GM19043 (cell line): ENCODE measurements around the gene CD300A.
A peak's percentile ranks its signal among the peaks of the same experiment; 100 is the strongest.

Experiments used
- ATAC-seq: cut with Tn5 transposase; IDR thresholded peaks from one replicate; pipeline ENCODE4 v1.9.1; 2021; ENCODE audit warnings: low read depth; ENCODE audit not compliant: unreplicated experiment

Gene CD300A

DNA sequence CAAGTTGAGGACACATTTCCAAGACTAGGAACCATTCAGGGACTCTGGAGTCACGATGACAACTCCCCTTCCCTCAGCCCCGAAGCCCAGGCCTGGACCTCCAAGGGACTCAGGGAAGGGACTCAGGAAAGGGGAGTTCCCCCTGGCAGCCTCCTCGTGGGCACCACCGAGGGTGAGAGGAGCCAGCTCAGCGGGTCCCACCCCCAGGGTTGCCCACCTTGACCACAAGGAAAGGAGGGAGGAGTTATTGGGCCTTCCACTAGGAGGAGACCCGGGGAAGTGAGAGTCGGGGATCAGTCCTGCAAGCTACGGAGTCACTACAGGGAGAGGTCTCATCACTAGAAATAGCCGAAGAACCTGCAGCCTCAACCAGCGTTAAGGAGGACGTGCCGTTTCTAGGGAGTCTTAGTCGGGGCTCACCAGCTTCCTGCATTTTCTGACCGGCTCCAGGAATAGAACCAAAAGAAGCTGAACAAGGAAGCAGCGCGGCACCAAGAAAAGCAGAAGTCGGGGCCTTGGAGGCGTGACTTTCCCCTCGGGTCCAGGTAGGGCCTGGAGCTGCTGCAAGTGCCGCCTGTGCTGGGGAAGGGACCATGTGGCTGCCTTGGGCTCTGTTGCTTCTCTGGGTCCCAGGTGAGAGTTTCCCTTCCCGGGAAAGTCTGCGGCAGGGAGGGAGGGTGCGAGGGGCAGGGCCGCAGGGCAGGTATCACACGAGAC lies at the start of gene CD300A:
TSS of gene CD300A (plus strand) at position 524 of the 717 bp plus-strand sequence. CDS start at position 594, 70 bp downstream.
- ATAC-seq: no peak

DNA sequence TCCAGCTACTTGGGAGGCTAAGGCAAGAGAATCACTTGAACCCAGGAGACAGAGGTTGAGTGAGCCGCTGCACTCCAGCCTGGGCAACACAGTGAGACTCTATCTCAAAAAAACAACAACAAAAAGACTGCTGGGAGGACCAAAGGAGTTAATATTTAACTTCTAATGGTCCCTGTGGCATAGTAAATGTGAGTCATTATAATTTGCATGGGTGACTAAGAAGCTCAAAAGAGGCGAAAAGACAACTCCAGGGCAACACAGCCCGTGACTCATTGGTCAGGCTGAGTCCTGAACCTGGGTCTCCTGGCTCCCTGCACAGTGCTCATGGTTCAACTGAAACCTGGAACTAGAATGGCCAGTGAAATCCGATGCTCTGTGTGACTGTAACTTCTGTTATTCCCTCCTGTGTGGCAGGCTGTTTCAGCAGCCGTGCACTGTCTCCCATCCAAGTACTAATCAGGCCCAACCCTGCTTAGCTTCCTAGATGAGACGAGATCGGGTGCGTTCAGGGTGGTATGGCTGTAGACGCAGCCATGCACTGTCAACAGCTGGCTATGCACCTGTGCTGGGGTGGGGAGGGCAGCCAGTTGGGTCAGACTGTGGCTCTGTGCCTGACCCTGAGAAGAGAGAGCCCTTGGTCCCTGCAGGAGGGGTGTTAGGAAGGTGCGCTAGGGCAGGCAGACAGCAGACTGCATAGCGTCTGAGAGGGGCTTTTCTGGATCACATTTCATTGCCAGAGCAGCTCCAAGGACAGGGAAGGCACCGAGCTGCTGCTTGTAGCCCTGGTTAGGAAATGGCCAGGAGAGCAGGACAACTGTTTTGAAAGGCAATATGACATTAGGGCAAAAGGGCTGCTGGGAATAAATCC lies 49.0 kb upstream of the CD300A start:
- peak; percentile 58 for ATAC-seq

DNA sequence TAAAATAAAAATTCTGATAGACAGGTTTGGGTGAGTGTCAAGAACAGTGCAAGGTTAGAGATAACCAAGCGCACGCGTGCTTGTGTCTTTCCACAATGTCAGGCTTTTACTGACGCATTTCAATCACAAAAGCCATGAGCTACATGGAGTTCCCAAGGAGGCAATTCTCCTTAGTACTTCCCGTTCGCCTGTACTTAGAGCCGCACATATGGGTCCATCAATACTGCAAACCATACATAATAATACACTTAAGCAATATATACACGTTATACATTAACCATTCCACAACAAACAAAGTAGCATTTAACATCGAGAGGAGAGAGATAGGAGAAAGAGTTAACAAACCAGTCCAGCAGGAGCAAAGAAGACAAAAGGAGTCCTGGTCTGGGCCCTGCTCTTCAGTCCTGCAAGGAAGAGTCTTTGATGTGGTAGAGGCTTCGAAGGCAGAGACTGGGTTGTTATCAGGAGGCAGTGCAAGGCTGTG lies 46.5 kb upstream of the CD300A start:
- ATAC-seq: no peak

DNA sequence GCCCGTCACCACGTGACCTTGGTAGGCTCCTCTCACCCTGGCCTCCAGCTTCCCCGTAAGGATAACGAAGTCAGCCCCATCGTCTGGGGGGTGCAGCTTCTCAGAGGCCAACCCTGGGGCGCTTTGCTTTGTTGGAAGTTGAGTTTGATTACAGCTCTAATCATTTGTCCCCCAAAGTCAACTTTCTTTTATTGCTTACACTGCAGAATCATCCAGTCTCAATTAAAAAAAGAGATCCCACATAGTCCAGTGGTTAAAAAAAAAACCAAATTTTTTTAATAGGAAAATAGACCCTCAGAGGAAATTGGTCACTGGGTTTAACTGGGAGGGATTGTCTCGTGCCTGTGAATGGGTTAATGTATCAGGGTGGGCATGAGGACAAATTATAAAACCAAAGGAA lies 42.3 kb upstream of the CD300A start:
- ATAC-seq: no peak

- no peak for ATAC-seq
These were observed 41.8 kb upstream of the CD300A start for GRCh38 chr17:74424657-74425056.

DNA sequence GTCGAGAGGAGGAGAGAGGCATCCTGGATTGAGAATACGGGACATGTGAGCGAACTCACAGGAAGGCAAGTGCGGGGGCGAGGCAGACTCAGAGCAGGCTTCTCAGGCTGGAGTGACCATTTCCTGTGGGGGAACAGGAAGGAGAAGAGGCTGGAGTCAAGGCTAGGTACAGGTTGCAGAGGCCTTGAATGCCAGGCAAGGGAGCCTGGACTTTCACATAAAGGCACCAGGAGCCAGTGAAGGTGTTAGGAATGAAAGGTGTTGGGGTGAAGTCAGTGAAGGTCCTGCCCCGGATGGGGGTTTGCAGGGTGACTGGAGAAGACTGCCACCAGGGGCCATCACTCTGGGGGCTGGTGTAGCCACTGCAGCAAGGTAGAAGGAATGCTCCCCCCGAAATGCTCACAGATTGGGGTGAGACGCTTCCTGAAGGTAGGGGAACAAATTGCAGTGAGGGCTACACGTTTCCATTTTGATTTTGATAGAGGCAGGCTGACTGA lies 39.8 kb upstream of the CD300A start:
- ATAC-seq: no peak

DNA sequence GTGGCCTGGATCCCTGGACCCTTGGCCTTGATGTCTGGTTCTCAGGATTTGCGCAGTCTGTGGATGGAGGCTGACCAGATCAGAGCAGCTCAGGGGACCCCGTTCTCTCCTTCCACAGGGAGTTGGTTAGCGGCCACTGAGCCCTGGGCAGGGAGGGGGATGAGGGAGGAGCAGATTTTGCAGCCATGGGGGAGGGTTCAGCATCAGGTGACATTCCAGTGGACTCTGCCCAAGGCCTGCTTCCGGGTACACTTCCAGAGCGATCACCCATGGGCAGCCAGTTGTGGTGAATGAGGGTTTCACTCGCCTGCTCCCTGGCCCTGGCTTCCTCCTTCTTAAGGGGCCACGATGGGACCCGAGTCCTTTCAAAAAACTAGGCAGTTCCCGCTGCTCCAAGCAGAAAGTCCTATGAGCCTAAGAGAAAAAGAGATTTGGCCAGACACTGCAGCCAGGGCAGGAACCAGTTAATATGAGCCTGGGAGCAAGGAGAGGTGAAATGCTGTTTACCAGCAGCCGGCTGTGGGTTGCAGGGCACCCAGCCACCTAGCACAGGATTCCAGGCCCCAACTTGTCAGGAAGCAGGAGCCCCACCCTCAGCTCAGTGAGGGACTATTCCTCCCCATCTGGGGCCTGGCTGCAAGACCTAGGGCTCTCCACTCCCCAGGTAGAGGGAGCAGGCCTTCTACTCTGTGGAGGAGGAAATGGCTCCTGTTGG lies 39.2 kb upstream of the CD300A start:
- no peak for ATAC-seq

GRCh38 chr17:74427763-74428153 lies 38.7 kb upstream of the CD300A start:
- no peak for ATAC-seq

- ATAC-seq: peak; percentile 25
These were observed 36.6 kb upstream of the CD300A start for GRCh38 chr17:74429604-74430384.

- ATAC-seq: no peak
These were observed 36.1 kb upstream of the CD300A start for GRCh38 chr17:74430385-74430705.

GRCh38 chr17:74430706-74431567 lies 35.5 kb upstream of the CD300A start:
- peak; percentile 44 for ATAC-seq

- no peak for ATAC-seq
These were observed 34.6 kb upstream of the CD300A start, which contains the start of gene GPRC5C for GRCh38 chr17:74431568-74432423. Gene GPRC5C, plus strand, starts transcription at chr17:74432088. Its CDS starts 7,689 bp downstream, at chr17:74439777.

- no peak for ATAC-seq
These were observed 34.1 kb upstream of the CD300A start for GRCh38 chr17:74432424-74432690.

- ATAC-seq: no peak
These were observed 33.6 kb upstream of the CD300A start for GRCh38 chr17:74432766-74433391.

- ATAC-seq: no peak
These were observed 32.9 kb upstream of the CD300A start for GRCh38 chr17:74433421-74434121.

DNA sequence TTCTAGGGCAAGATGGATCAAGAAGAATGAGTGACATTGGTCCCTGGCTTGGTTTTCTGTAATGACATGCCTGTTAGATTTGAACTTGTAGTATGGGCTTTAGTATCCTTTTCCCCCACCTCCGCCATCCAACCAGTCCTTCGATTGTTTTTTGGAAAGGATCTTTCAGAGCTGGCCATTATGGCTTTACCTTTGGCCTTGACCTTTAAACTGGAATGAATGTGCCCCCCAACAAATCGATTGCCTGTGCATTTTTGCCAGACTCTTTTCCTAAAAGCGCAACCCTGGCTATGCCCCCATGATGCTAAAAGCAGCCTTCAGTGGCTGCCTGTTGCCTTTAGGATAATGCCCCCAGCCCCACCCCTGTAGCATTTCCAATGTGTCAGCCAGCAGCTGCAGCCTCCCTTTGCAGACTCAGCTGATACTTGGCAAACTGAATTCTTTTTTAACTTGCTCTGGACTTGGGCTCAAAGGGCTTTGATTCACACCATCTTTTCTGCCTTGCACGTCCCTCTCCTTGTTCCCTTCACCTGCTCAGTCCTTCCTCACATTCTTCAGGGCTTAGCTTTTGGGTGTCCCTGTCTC lies 30.6 kb upstream of the CD300A start:
- ATAC-seq: no peak

DNA sequence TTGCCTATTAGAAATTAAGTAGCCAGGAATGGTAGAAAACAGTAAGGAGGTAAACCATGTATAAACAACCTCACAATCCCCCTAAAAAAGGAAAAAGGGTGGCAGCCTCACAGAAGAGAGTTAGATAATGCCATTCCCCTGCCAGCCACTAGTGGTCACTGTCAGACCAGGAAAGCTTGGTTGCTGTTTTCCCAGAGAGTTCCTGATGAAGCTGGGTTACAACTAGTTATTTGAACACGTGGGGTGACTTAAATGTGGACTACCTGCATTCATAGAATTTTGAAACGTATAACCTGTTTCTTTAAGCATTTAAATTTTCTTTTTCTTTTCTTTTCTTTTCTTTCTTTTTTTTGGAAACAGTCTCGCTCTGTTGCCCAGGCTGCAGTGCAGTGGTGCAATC lies 28.7 kb upstream of the CD300A start:
- ATAC-seq: no peak
